ENCODE measurements around the gene SOCS2. TPM values are rescaled to one million over a fixed set of nuclear protein-coding genes. Genes with fewer than 3 reads are reported as not detected.

Gene SOCS2
- total RNA-seq, 1 donor from 2014 or later, result 95.8 TPM

GRCh38 chr12:93569656-93570551 lies 2.6 kb upstream of the SOCS2 start:
- H3K4me3 ChIP-seq, result peak overlapping the region; percentile 88 to 90
- H3K4me1 ChIP-seq, result no peaks in the 10 kb centered on the region
- peak; percentile 35 to 91 for DNase-seq (ENCODE audit: low spot score in 2 of 2)
- intact Hi-C loops (cut with DNase I), result loop anchor here (1.0 to 10.0 kb wide), 12 partner anchors 67 to 895 kb away; partner anchors contain the start of gene EEA1
- H3K27me3 ChIP-seq, result no peaks in the 10 kb centered on the region
- no peaks in the 10 kb centered on the region for H3K36me3 ChIP-seq
- peak overlapping the region; percentile 92 to 93 for H3K27ac ChIP-seq
- TF ChIP-seq CTCF (IDR thresholded peaks at IDR 0.05), result peak; percentile 77 to 90 (median 79)
- H3K9me3 ChIP-seq, result no peaks in the 10 kb centered on the region

GRCh38 chr12:93570552-93571364 lies 1.7 kb upstream of the SOCS2 start:
- intact Hi-C loops (cut with DNase I), result loop anchor here (1.0 to 10.0 kb wide), 8 partner anchors 172 to 894 kb away; partner anchors contain the start of gene EEA1
- Histone ChIP-seq H3K27me3 (no peaks in the 10 kb centered on the region), H3K9me3 (no peaks in the 10 kb centered on the region), H3K4me3 (peak overlapping the region; percentile 88 to 90), H3K27ac (peak overlapping the region; percentile 92 to 93), H3K4me1 (no peaks in the 10 kb centered on the region), H3K36me3 (peaks cover 0 to 6% of the 10 kb centered on the region in 2 donors)
- TF ChIP-seq CTCF (IDR thresholded peaks at IDR 0.05), result peak in 1 of 3 experiments; percentile 15
- peak; percentile 78 to 96 for DNase-seq (ENCODE audit: low spot score in 2 of 2)

- H3K36me3 ChIP-seq, result peaks cover 0 to 6% of the 10 kb centered on the region in 2 donors
- intact Hi-C loops (cut with DNase I), result loop anchor here (5.0 to 10.0 kb wide), 5 partner anchors 191 to 893 kb away; partner anchors contain the start of gene EEA1
- peak in 2 of 3 experiments; percentile 39 to 53 for TF ChIP-seq CTCF (IDR thresholded peaks at IDR 0.05)
- H3K27me3 ChIP-seq, result no peaks in the 10 kb centered on the region
- H3K9me3 ChIP-seq, result no peaks in the 10 kb centered on the region
- peak in 1 of 2 donors; percentile 85 for DNase-seq (ENCODE audit: low spot score in 2 of 2)
- peak overlapping the region; percentile 92 to 93 for H3K27ac ChIP-seq
- no peaks in the 10 kb centered on the region for H3K4me1 ChIP-seq
- peak overlapping the region; percentile 88 to 90 for H3K4me3 ChIP-seq
Measured at GRCh38 chr12:93571365-93571924, 1.0 kb upstream of the SOCS2 start.

- TF ChIP-seq CTCF (IDR thresholded peaks at IDR 0.05), result no peak
- no peak for DNase-seq (ENCODE audit: low spot score in 2 of 2)
- H3K36me3 ChIP-seq, result peaks cover 0 to 6% of the 10 kb centered on the region in 2 donors
Measured at GRCh38 chr12:93572712-93573551, 457 bp downstream of the SOCS2 start.

More at GRCh38 chr12:93572712-93573551, 457 bp downstream of the SOCS2 start:
- intact Hi-C loops (cut with DNase I), result loop anchor here (2.0 to 10.0 kb wide), 6 partner anchors 18 to 892 kb away; partner anchors contain the start of gene EEA1
- Histone ChIP-seq H3K9me3 (no peaks in the 10 kb centered on the region), H3K27me3 (no peaks in the 10 kb centered on the region), H3K27ac (peak overlapping the region; percentile 92 to 93), H3K4me1 (no peaks in the 10 kb centered on the region), H3K4me3 (peak overlapping the region; percentile 88 to 90)
